GM23338 (cell line): ENCODE results near the gene IZUMO4.

Experiments
- CREB1 ChIP-seq: fragments of 250-450 bp; sonication (Bioruptor Pico); IDR thresholded peaks from 2 replicates; pipeline ENCODE4 v1.5.0; 2020; ENCODE audit warnings: low read depth, mild to moderate bottlenecking, moderate library complexity
- CTCF ChIP-seq, 2 experiments: fragments of 200-600 bp in 1 of 2; sonication (generic) in 1 of 2; conservative IDR thresholded peaks; 2 replicates each; pipeline versions ENCODE4 v1.5.1 to v1.6.1; 2016 to 2017; ENCODE audit warnings: antibody characterized with exemption in 2 of 2, low read depth in 2 of 2, mild to moderate bottlenecking in 2 of 2, moderate library complexity in 1 of 2
- ETS1 ChIP-seq: IDR thresholded peaks from 2 replicates; pipeline ENCODE4 v1.6.1; 2016; ENCODE audit warnings: antibody characterized with exemption
- EZH2 ChIP-seq: fragments of 200-600 bp; sonication (generic); IDR thresholded peaks from one replicate; pipeline ENCODE4 v1.8.0; 2017; ENCODE audit warnings: antibody characterized with exemption, mild to moderate bottlenecking, low read depth; ENCODE audit not compliant: unreplicated experiment
- EZH2phosphoT487 ChIP-seq: fragments of 200-600 bp; sonication (generic); IDR thresholded peaks from one replicate; pipeline ENCODE4 v1.8.1; 2018; ENCODE audit warnings: antibody characterized with exemption; ENCODE audit not compliant: unreplicated experiment
- JUNB ChIP-seq: IDR thresholded peaks from one replicate; pipeline ENCODE4 v1.6.1; 2016; ENCODE audit warnings: antibody characterized with exemption; ENCODE audit not compliant: unreplicated experiment
- POLR2AphosphoS5 ChIP-seq: IDR thresholded peaks from 2 replicates; pipeline ENCODE4 v1.6.1; 2016; ENCODE audit warnings: antibody characterized with exemption, low read depth
- REST ChIP-seq: IDR thresholded peaks from one replicate; pipeline ENCODE4 v1.6.1; 2018; ENCODE audit warnings: antibody characterized with exemption; ENCODE audit not compliant: unreplicated experiment
- STAT1 ChIP-seq: IDR thresholded peaks from one replicate; pipeline ENCODE4 v1.6.1; 2016; ENCODE audit warnings: antibody characterized with exemption; ENCODE audit not compliant: unreplicated experiment
- ZNF114 ChIP-seq: fragments of 250-450 bp; sonication (Bioruptor Pico); IDR thresholded peaks from 2 replicates; pipeline ENCODE4 v1.5.0; 2020; ENCODE audit warnings: mild to moderate bottlenecking, moderate library complexity

- TF ChIP-seq CREB1 (CRISPR knock-in tag), result no peak
- no peak for TF ChIP-seq CTCF (conservative IDR thresholded peaks at IDR 0.05; ENCODE audit: low read depth in 2 of 2)
- TF ChIP-seq POLR2AphosphoS5, result no peak; the same call in 1 of the 2 replicates
- TF ChIP-seq ZNF114 (CRISPR knock-in tag), result no peak
- TF ChIP-seq EZH2phosphoT487, result no peak
- TF ChIP-seq EZH2, result no peak
- no peak for TF ChIP-seq REST
- no peak for TF ChIP-seq ETS1
- TF ChIP-seq STAT1, result no peak
- no peak for TF ChIP-seq JUNB
These were observed 37.1 kb upstream of the IZUMO4 start for GRCh38 chr19:2059422-2060201.
